NOMO-1 (cell line): ENCODE results near the gene TMEM54.
A peak's percentile ranks its signal among the peaks of the same experiment; 100 is the strongest.

ENCODE experiments used
- DNase-seq, 2 experiments: peaks; one replicate each; lab custom pipeline; 2025; ENCODE audit not compliant: unreplicated experiment in 2 of 2; lab: John Stamatoyannopoulos, UW

The TMEM54 gene

DNA sequence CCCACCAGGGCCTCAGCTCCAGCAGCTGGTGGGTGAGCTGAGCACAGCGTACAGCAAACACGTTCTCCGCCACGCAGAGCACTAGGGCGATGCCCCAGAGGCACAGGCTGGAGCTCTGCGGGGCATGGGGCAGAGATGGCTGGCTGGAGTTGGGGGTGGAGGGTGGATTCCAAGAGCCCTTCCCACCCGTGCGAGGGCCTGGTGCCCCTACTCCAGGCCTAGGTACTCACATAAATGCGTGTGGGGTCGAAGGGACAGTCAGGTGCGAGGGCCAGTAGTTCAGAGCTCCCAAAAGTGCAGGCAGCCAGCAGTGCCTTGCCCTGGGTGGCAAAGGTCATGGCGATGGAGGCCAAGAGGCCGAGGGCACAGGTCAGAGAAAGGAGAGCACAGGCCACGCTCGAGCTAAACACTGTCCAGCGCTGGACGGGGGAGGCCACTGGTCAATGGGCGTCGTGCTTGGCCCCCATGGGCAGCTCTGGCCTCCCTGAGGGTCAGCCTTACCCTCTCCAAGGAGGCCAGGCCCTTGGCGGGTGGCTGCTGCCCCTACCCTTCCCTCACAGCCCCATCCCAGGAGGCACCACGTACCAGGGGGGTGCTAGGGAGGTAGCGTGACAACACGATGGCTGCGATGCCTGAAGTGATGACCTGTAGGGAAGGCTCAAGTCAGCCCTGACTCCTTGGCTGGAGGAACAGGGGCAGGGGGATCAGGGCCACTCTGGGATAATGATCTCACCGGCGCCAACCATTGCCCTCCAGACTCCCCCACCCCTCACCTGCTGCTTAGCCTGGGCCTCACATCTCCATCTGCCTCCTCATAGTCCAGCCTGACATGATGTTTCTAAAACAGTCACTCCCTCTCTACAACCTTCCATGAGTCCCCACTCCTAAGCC is 5.6 kb downstream of the TMEM54 start:
- DNase-seq, result no peak

DNA sequence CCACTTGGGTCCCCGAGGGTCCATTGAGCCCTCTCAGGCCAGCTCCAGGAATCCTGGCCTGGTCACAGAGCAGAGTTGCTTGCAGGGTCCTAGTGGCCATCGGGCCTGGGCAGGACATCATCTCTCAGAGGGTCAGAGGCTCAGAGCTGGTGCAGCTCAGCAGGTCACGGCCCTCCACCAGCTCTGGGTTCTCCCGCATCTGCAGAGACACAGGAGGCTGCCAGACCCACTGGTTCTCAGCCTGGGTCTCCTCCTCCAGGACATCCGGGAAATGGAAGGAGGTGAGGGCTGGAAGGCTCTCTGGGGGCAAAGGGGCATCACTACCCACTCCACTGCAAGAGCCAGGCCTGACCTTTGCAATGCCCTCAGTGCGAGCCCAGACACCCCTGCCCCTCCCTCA is 6.5 kb downstream of the TMEM54 start:
- DNase-seq, result no peak

DNA sequence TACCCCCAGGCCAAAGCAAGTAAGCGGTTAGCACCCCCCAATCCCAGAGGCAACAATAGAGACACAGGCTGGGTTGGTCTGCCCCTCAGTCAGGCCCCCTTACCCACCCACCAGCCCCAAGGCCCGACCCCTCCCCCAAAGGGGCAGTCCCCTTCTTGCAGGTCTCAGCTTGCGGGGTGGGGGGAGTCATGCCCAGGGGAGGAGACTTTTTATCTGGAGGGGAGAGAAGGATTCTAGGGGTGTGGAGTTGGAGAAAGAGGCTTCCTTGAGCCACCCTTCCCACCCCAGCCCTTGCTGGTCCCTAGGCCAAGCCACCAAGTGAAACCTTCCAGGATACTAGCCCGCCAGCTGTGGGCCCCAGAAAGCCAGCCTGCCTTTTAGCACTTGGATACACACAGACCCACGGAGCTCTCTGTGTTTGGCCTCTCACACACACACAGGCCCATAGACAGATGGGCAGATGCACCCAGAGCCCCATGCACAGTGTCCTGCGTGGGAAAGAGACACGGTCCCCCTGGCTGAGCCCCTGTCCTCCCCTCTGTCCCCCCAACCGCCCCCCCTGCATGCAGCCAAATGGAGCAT is 7.1 kb downstream of the TMEM54 start:
- no peak for DNase-seq

DNA sequence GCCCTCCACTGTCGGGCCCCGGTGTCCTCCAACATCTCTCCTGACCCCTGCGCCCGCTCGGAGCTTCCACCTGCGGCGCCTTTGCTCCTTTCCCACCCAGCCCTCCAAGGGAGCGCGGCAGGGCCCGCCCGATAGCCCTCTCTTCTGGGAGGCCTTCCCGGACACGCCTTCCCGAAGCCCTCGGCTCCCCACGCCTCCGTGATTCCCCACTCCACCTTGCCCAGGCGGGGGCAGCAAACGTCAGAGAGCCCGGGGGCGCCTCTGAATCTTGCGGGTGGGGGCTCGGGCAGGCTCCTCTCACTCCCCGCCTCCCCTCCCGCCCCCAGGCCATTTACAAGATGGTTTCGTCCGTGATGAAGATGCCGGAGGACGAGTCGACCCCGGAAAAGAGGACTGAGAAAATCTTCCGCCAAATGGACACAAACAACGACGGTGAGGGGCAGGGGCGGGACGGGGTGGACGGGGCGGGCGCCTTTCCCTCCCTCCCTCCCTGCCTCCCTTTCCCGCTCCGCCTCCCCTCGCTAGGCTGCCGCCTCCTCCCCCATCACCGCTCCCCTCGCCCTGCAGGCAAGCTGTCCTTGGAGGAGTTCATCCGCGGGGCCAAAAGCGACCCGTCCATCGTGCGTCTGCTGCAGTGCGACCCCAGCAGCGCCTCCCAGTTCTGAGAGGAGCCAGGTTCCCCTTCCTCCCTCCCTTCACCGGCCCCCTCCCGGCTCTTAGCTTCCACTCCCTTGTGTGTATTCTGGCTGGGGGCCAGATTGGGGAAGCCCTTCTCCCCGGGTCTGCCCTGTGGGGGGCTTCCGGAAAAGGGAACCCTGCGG is 7.8 kb downstream of the TMEM54 start:
- DNase-seq, result no peak

DNA sequence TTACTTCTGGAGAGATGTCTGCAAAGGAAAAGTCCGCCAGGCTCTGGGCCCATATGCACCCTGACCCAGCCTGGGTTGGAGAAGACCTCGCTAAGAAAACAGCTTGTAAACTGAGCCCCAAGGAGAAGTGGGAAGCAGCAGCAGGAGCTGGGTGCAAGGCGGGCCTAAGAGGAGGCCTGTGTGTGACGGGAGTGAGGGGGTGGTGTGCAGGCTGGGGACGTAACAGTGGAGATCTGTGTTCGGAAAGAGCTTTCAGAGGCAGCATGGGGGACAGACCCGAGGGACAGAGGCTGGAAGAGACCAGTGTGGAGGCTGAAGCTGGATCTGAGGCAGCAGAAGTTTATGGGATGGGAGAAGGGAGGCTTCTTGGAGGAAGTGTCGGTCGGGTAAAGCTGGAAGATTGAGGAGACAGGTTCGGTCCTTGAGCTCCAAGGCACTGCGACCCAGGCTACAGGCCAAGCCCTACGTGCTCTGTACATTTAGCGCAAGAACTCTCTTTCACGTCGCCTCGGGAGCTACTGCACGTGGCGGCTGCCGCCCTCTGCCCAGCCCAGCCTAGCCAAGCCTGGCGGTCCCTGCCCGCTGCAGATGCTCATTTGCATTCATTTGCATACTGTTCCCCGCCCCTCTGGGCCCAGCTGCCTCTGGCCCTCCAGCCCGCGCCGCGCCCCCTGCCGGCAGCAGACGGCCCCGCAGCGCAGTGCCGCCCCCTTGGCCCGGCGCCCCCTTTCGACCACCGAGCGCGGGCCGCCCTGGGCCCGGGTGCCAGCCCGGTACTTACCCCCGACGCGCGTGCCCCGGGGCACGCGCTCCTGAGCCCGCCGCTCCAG is 8.6 kb downstream of the TMEM54 start:
- no peak for DNase-seq

DNA sequence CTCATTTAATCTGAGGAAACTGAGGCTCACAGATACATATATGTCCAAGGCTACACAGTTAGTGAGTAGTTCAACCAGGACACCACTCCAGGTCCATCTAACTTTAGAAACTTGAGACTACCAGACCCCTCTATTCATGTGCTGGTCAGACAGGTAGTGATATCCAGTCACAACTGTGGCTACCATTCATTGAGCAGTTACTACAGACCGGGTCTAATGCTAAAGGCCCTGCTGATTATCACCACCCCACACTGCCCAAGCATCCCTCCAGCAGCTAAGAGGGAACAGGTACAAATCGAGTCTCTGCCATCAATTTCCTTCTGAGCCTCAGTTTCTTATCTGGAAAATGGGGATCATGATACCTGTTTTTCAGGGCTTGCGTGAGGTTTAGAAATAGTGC is 9.6 kb downstream of the TMEM54 start:
- no peak for DNase-seq

DNA sequence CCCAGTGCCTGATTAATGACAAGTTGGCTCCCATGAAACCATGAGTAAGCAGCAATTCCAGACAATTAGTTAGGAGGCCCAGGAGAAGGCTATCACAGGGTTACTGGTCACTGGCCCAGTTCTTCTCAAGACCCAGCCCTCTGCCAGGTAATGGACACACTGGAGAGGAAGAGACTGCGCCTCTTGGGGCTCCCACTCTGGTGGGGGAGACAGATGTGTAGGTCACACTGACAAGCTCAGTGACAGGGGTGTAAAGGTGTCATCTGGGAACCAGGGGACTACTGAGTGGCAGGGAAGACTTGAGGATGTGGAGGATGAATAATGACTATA is 10.0 kb downstream of the TMEM54 start:
- no peak for DNase-seq

DNA sequence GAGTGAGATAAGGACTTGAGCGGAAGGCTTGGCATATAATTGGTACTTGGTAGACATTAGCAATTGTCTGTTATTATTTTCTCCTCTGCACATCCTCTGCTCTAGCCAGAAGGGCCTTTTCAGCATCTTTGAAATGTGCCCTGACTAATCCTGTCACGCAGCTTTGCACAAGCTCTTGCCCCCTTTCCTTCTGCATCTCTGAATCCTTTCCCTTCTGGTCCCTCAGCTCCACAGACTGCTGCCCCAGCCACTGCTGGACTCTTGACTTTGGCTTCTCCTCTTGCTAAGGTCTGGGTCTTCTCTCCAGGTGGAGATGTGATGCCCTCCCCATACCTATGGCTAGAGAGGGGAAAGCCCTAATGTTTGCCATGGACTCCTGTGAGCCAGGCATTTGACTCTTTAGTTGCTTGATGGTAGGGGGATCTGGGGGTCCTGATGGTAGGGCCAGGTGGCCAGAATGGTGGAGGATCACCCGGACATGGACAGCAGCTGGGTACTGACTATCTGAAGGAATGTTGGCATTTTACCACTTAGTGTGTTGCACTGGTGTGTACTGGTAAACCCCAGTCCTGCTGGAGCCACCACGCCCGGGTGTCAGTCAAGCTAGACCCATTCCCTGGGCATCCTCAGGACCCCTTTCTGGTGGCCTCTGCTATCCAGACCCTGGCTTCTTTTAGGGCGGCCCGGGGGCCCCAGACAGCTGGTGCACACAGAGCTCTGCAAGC is 10.5 kb downstream of the TMEM54 start:
- DNase-seq, result no peak

DNA sequence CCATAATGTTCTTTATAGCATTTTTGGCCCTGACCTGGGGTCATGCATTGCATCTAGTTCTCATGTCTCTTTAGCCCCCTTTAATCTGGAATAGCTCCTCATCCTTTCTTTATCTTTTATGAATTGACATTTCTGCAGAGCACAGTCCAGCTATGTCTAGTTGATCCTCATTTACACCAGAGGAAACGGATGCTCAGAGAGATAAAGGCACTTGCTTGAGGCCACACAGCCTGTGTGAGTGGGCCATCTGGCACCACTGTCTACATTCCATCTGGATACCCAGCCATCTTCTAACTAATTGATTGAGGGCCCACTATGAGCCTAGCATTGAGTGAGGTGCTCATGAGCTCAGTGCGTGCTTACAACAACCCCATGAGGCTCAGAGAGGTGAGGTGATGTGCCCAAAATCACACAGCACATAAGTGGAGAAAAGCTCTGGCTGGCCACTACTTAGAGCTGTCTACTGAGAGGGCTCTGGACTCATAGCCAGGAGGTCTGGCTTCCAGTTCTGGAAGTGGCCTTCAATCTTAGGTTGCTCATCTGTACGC is 11.4 kb downstream of the TMEM54 start:
- no peak for DNase-seq

DNA sequence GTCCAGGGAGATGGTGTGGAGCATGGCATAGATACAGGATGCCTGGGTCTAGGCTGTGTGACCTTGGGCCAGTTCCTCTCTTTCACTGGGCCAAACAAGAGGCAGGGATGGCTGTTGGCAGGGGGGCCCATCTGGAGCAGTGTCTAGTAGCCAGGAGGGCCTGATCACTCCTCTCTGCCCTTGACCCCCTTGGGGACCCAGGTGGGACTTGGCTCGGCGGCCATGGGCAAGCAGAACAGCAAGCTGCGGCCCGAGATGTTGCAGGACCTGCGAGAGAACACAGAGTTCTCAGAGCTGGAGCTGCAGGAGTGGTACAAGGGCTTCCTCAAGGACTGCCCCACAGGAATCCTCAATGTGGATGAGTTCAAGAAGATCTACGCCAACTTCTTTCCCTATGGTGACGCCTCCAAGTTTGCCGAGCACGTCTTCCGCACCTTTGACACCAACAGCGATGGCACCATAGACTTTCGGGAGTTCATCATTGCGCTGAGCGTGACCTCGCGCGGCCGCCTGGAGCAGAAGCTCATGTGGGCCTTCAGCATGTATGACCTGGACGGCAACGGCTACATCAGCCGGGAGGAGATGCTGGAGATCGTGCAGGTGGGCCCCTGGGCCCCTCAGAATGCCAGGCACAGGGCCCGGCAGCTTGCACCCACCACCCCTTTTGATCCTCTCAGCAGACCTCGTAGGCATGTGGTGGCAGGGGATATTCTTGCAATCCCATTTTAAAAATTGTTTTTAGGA is 12.3 kb downstream of the TMEM54 start:
- DNase-seq, result no peak

DNA sequence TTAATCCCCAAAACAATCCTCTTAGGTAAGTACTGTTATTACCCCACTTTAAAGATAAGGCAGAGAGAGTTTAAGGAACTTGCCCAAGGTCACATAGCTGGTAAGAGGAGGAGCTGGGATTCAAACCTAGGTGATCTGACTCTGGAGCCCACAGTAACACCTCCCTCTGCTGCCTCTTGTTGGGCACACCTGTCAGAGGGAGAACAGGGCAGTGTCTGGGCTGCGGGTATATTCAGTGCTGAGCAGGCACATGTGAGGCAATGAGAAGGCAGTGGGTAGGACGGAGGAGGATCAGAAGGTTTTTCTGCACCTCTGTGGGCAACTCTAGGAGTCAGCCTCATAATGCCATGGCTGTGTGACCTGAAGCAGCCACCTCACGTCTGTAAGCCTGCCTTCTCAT is 13.1 kb downstream of the TMEM54 start:
- no peak for DNase-seq

DNA sequence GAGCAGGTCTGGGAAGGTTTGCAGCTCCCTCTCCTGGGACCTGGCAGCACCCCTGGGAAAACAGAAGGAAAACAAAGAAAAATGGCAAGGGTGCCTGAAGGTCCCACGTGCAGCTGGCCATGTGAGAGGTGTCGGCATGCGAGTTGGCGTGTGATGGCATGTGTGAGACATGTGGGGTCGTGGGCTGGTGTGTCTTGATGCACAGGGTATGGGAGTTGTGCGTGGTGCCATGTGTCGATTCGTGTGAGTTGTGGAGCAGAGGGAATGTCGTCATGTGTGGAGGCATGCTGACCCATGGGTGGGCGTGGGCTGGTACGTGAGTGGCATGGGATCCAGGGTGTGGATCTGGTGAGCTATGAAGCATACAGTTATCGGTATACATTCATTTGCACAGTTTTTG is 13.6 kb downstream of the TMEM54 start:
- no peak for DNase-seq

DNA sequence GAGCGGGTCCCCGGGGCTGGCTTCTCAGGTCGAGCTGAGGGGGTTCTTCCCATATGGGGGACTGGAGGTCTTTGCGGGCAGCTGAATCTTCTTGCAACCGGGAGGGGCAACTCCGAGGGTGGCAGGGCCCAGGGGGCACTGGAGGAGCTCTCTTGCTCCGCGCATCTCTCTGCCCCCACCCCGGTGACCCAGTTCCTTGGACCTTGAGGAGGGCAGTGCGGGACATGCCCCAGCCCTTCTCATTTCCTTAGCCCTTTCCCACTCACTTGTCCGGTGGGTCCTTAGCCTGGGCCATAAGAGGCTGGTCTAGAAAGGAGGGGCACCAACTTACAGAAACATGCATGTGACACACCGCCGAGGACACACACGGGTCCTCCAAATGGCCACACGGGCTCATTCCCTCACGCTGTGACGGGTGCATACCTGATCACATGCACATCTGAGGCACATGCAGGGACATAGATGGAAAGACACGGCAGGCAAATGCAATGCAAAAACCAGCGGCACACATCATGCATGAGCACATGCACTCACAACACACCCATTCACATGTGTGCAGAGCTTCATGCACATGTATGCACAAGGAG is 14.3 kb downstream of the TMEM54 start:
- DNase-seq, result no peak

DNA sequence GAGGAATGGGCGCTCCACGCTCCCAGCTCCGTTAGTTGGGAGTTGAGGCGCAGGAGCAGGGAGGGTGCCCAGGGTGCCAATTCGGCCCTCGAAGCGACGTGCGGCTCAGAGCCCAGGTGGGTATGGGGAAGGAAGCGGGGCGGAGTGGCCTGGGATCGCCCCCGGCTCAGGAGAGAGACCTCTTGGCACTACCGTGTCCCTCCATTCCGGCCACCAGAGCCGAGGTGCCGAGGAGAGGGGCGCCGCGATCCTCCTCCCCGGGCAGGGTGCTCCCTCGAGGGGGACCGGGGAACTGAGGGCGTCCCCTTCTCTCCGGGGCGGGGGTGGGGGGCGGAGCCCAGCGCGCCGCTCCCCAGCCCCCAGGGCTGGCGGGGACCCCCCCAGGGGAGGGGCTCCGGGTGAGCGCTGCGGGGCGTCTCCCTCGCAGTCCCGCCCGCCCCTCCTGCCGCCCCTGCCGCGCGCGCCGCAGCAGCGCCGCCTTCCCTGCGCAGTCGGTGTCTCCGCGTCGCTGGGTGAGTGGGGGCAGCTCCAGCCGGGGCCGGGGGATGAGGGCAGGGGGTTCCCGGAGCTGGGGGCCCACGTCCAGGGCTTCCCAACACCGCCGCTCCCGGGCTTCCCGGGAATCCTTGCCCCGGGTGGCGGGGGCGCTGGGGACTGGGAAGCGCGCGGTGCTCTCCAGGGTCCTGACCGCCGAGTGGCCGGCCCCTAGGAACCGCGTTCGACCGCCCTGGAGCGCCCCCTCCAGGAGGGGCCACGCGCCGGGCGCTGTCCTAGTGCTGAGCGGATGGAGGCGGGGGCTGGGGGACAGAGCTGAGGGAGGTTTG is 15.0 kb downstream of the TMEM54 start, which contains the start of gene HPCA:
Gene HPCA, plus strand, starts transcription at position 488 of the 824 bp plus-strand sequence. CDS start 2,408 bp downstream, outside the sequence.
- peak; percentile 33 to 67 for DNase-seq

DNA sequence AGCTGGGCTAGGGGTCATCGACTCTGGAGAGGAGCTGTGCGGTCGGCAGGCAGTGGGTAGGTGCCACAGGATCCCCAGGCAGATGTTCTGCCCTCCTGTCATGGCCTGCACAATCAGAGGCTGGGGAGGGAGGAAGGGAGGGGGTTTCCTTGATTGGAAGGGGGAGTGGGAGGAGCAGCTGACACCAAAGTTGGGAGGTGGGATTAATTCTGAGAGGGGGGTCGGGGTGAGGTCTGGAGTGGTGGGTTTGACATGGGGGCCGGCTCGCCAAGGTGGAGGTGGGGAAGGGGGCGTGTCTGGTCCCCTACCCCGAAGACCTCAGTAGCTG is 15.5 kb downstream of the TMEM54 start:
- no peak for DNase-seq

DNA sequence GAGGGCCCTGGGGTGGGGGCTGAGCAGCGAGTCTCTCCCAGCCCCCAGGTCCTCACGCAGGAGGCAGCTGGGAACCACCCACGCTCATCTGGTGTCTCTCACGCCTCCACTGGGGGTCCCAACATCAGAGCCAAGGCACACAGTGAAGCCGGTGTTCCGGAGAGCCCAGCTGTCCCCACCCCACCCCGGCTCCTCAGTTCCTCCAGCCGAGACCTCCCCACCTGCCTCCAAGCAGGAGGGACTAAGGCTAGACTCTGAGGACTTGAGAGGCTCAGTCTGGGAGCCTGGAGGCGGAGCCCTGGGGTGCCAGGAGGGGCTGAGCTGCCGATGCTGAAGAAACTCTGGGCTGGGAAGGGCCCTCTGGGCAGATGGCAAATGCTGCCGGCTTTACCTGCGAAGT is 16.5 kb downstream of the TMEM54 start:
- no peak for DNase-seq

DNA sequence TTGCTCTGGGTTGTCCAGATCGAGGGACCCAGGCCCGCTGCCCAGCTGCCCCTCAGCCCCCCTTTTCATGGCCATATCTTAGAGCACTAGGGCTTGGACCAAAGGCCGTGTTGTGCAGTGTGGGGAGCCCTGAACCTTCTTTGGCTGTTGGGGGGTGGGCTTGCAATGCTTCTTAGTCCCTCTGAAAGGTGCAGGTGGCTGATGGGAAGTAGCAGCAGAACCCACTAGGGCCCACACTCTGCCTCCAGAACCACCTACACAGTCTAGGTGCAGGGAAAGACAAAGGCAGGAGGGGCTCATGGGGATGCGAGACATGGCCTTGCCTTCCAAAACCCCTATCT is 17.2 kb downstream of the TMEM54 start:
- no peak for DNase-seq

DNA sequence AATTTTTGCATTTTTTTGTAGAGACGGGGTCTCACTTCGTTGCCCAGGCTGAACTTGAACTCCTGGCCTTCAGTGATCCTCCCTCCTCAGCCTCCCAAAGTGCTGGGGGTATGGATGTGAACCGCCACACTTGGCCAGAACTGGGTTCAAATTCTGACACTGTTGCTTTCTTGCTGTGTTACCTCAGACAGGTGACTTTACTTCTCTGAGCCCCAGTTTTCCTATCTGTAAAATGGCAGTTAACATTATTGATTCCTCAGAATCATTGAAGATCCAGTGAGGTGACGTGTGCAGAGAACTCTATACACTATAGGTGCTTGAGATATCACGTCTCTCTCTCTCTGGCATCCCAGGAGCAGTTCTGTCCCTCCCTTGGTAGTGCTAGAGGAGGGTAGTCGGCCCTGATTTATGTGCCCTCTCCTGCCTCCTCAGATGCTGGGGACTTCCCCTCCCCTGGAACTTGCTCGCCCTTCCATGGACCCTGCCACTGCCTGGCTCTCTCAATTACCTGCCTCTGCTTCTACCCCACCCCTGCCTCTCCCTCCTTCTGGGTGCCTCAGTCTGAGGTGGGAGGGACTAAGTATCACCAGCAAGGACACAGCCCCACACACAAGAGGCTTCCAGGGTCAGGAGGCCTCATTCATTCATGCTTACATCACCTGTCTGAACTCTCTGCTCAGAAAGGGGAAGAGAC is 17.7 kb downstream of the TMEM54 start:
- no peak for DNase-seq
